Ishikawa (cell line): ENCODE data around the gene TSSK3.

Experiments used
- MAX ChIP-seq: IDR thresholded peaks from 2 replicates; pipeline ENCODE4 v1.6.1; 2012
- RAD21 ChIP-seq: IDR thresholded peaks from 2 replicates; pipeline ENCODE4 v1.6.1; 2012; ENCODE audit warnings: low read depth
- TAF1 ChIP-seq: IDR thresholded peaks from 2 replicates; pipeline ENCODE4 v1.6.1; 2012; ENCODE audit warnings: low read depth, mild to moderate bottlenecking

Gene TSSK3

GRCh38 chr1:32413507-32414185, 51.3 kb downstream of the TSSK3 start:
- TF ChIP-seq RAD21 (peak; percentile 97), TAF1 (no peak), MAX (peak; percentile 91)
